LNCaP clone FGC (cell line): Measurements from ENCODE around the gene CEPT1.

Experiments used
- DNase-seq: peaks from one replicate; pipeline ENCODE4 v3.0.0-alpha.2; 2011; ENCODE audit warnings: low read depth
- H3K4me3 ChIP-seq: 2 replicates; pipeline ENCODE4 v1.5.1; 2011; ENCODE audit warnings: mild to moderate bottlenecking, low read depth, low read length, control low read depth
- CTCF ChIP-seq: IDR thresholded peaks from 2 replicates; pipeline ENCODE4 v1.5.1; 2012; ENCODE audit warnings: mild to moderate bottlenecking; ENCODE audit not compliant: control insufficient read depth, insufficient read depth; ENCODE audit errors: extremely low read depth

Gene CEPT1

DNA sequence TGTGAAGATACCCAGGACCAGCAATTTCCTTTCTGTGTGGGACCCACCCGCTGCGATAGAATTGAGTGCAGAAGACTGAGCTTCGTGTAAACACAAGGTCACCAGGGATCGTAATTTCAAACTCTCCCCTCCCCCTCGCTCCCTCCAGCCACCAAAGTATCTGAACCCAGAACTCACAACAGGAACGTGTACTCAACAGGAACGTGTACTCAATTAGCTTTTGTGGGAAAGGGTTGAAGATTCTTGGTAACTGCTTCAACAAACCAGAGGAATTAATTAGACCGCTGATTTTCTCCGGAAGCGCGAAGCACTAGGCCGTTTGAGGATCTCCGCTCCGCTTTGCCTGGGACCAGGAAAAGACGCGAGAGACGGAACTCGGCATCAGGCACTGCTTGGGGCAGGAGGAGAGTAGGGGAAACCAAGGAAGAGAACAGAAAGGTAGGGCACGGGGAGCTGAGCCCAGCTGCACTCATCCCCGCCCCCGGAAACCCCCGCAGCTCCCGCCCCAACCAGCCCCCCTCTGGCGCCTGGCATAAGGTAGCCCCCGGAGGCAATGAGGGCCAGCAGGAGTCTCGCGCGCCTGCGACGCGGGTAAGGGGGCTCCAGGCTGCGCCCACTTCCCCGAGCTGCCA lies 583 bp upstream of the CEPT1 start:
- TF ChIP-seq CTCF: no peak
- no peak for DNase-seq
- peak overlapping the region; percentile 91 for H3K4me3 ChIP-seq

GRCh38 chr1:111140680-111140967 lies 601 bp downstream of the CEPT1 start:
- peak overlapping the region; percentile 91 for H3K4me3 ChIP-seq
- no peak for TF ChIP-seq CTCF
- no peak for DNase-seq

DNA sequence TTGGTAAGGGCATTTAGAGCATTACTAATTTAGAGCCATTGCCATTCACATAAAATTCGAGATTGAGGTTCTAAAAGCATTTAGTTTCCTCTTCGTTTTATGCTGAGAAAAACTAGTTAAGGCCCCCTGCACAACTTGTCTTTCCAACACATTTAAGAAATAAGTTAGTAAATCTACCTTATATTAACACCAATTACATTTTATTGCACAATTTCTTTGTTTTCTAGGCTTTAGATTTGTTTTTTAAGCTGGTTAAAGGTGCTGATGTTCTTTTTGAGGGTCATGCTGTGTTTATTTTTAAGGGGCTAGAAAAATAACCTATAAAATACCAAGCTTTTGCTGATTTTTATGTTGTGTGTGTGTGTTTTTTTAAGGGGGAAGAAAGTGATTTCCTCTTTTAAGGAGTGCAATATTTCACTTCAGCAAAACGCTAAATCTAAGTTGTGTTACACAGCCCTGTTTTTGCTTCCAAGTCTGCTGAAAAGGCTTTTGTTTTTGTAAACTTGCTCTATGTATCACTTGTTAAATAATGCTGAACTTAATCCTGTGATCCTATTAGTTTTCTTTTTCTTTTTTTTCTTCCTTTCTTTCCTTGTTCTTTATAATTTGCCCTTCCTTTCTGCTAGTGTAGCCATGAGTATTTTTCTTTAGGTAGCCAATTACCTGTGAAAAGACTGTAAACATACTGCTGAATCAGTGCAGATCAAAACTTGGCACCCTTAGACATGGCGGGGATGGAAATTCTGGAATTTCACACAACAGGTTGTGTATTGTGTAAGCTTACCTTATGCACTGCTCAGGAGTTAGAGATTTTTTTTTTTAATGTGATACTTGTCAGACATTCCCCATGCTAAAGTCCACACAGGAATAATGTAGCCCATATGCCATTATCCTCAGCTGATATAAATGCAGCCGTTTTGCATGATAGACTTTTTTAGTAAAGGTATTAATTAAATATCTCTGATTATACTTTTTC lies 1.5 kb downstream of the CEPT1 start:
- DNase-seq: no peak
- no peak for TF ChIP-seq CTCF
- peak overlapping the region; percentile 91 for H3K4me3 ChIP-seq

DNA sequence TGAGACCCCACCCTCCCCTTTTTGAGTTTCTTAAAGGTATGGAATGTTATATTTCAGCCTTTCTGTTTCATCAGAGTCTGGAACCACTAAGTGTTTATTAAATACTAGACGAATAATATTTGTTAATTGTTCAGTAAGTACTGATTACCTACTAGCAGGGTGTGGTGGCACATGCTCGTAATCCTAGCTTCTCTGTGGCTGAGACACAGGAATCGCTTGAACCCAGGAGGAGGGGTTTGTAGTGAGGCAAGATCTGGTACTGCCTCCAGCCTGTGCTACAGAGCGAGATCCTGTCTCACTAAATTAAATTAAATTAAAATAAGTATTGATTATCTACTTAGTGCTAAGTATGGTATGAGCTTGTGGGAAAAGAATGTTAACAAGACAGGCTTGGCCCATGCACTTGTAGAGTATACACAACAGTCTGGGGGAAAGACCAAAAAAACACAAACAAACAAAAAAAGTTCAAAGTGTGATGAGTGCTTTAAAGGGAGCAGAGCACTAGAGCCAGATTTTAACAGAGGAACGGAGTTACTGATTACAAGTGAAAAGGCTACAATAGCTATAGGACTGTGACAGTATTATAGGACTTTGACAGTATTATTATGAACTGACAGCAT lies 2.4 kb downstream of the CEPT1 start:
- TF ChIP-seq CTCF: no peak
- DNase-seq: no peak

DNA sequence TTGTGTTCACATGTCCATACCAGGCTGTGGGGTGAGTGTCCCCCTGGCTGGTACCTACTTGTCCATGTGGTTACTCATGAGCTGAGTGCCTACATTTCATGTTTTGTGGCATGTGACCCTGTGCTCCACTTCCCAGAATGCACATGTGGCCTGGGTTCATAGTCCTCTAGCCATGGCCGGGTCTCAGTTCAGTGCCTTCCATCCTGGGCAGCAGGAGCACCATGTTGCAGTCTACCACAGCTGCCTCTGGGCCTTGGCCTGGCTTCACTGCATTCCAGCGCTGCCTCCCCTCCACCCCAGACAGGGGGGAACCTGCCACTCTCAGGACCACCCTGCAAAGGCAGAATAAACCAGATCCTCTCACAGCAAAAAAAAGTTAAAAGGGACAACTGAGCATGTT lies 5.5 kb downstream of the CEPT1 start:
- no peak overlapping the region for H3K4me3 ChIP-seq
- DNase-seq: no peak
- TF ChIP-seq CTCF: no peak

More for the DNA sequence above, 2.4 kb downstream of the CEPT1 start:
- H3K4me3 ChIP-seq: no peak overlapping the region

DNA sequence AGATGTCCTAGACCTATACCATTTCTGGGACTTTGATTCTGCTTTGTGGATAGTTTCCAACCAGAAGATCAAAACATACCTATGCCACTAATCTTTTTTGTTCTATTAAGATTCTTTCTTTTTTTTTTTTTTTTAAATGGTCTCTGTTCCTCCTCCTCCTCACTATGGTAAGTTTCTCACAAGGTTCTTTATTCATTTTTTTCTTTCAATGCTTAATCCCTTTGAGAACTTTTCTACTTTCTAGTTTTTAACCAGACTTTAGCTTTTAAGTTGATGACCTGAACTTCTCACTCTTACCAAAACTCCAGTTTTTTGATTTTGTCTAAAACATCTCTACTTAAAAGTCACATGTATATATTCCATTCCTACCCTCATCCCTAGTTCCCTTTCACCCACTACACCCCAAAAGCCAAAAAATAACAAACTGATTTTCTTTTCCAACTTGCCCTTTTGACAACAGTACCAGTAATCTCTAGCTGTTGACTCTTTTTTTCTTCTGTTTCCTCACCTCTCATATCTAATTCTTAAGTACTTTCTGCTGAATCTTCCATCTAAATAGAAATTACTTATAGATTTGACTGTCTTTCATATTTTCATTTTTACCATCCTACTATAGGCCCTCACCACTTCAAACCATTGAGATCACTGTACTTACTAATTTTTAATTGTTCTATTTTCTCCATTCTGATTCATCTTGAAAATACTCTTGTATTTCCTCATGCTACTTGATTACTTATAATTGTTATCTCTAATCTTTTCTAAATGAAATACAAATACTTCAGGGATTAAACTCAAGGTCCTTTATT lies 6.1 kb downstream of the CEPT1 start:
- H3K4me3 ChIP-seq: no peak overlapping the region
- no peak for DNase-seq
- no peak for TF ChIP-seq CTCF
